GM18498 (cell line): ENCODE results near the gene KRT4.
"Not testable (repeated sequence)": the region's sequence is repeated elsewhere in the genome, so short reads cannot be mapped to it uniquely, and the experiment has no call there.

Experiments
- ATAC-seq: cut with Tn5 transposase; IDR thresholded peaks from one replicate; pipeline ENCODE4 v1.9.1; 2021; ENCODE audit warnings: mild to moderate bottlenecking, moderate library complexity; ENCODE audit not compliant: unreplicated experiment

KRT4 gene

GRCh38 chr12:52776435-52776834 is 37.5 kb downstream of the KRT4 start:
- ATAC-seq, result no peak

DNA sequence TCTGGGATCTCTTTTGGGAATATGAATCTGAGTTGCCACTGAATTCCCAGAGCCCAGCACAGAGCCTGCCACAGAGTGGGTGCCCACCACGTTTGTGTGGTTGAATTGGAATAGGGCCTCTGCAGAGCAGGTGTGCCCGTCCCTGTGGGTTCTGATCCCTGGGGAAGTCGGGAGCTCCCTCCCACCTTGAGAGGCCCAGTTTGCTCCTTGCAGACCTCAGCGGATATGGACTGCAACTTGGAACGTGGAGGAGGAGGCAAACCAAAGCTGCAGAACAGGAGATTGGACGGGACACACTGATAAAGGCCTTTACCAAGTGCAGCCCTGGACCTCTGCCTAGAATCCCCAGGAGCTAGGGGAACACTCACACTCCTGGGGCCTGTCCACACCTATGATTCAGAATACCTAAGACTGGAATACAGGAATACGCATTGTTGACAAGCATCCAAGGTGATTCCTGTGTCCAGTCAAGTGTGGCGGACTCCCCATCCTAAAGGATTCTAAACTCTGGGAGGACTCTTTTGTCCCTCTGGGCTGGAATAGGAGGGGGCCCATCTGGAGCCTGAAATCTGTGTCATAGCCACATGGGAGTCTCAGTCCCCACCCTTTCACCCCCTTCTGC is 39.2 kb downstream of the KRT4 start:
- no peak for ATAC-seq

- ATAC-seq, result no peak
These were observed 41.1 kb downstream of the KRT4 start for GRCh38 chr12:52772772-52773171.

DNA sequence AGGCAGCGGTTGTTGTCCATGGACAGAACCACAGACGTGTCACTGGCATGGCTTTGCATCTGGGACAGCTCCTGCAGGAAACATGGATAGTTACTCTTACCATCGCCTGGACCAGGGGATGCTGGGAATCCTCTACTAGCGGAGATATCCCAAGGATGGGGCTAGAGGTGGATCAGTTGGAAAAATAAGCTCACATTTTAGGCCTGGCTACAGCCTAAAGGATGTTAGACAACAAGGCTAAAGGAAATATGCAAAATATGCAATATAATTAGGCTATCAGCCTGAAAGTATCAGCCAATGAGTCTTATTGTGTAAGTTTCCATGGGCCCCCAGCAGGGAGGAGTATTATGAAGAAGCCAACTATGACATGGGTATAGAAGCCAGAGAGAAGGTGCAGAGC is 41.7 kb downstream of the KRT4 start:
- no peak for ATAC-seq

- ATAC-seq, result no peak
These were observed 42.4 kb downstream of the KRT4 start for GRCh38 chr12:52771505-52771904.

GRCh38 chr12:52771088-52771487 is 42.8 kb downstream of the KRT4 start:
- no peak for ATAC-seq

DNA sequence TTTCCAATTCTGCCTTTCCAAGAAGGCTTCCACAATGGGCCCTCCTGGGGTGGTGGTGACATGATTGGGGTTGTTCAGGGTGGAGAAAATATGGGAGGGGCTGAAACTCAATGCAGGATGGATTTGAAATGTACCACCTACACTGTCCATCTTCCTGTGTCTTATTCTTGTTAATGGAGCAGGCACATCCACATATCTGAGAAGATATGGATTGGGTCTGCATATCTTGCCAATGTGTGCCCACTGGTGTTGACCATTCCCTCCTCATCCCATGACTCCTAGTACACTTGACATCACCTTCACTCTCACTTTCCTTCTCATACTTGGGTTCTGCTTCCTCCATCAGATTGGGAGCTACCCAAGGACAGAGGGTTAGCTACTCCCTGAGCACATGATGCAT is 44.0 kb downstream of the KRT4 start:
- ATAC-seq, result no peak

DNA sequence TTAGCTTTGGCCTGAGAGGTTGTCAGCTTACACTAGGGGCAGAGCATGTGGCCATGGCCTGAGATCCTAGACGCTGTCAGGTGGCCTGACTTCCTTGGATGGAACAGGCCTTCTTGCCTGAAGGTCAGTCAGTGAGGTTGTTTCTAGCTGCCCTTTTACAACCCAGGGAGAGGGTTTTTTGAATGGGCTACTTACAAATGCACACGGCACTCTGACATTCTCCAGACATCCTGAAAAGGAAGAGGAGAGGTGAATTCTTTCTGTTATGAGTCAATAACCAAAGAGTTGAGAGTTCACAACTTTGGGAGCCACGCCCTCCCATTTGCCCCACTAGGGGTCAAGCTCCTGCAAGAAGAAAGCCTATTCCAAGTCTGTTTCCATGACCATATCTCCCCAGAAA is 44.6 kb downstream of the KRT4 start:
- ATAC-seq, result no peak

- no peak for ATAC-seq
These were observed 45.3 kb downstream of the KRT4 start for GRCh38 chr12:52768479-52769200.

DNA sequence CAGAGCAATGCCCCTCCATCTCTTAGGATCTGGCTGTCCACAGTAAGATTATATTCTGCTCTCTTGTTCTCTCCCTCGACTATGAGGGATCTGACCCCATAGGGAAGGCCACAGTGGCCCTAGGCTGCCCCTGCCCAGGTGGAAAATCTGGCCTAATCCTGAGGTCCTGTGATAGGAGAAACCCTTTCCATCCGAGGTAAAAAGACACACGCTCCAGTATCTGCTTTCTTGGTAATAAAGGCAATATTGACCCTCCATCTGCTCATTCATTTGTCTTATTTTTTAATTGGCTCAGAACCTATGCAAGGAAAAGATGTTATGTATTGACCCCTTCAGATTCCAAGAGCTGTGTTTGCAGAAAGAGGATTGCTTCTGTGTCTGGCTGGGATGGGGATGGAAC is 46.5 kb downstream of the KRT4 start:
- no peak for ATAC-seq

- no peak for ATAC-seq
These were observed 46.9 kb downstream of the KRT4 start for GRCh38 chr12:52767020-52767379.

DNA sequence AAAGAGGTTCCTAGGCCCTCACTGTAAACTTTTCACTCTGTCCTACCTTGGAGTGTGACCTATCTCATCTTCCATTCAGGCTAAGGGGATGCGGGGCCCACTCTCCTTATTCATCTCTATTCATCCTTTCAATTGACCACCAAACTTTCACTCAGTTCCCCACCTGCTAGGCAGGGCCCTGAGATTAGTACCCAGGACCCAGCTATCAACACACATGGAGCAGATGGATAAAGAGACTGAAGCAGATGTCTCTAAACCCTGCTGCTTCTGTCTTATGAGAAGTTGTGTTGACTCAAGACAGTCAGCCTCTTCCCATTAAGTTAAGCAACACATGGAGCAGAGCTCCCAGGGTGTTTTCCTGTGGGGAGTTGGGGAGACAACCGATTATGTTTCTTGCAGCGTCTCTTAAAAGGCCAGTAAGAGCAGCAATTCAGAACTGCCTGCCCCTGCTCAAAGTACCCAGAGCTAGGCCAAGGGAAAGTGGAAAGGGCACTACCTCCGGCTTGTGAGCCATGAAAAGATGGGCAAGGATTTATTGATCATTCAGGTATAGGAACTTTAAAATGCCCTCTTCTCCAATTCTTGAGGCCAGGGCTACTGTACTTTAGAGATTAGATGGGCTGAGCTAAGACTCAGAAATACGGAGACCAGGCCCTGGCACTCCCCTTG is 47.4 kb downstream of the KRT4 start:
- no peak for ATAC-seq

- no peak for ATAC-seq
These were observed 48.2 kb downstream of the KRT4 start for GRCh38 chr12:52765702-52766101.

GRCh38 chr12:52763991-52764390 is 49.9 kb downstream of the KRT4 start:
- no peak for ATAC-seq

GRCh38 chr12:52763036-52763659 is 50.8 kb downstream of the KRT4 start:
- ATAC-seq, result no peak

- no peak for ATAC-seq
These were observed 52.1 kb downstream of the KRT4 start for GRCh38 chr12:52761802-52762201.

GRCh38 chr12:52761218-52761617 is 52.7 kb downstream of the KRT4 start:
- ATAC-seq, result not testable (repeated sequence)

GRCh38 chr12:52760623-52761022 is 53.3 kb downstream of the KRT4 start:
- ATAC-seq, result no peak

DNA sequence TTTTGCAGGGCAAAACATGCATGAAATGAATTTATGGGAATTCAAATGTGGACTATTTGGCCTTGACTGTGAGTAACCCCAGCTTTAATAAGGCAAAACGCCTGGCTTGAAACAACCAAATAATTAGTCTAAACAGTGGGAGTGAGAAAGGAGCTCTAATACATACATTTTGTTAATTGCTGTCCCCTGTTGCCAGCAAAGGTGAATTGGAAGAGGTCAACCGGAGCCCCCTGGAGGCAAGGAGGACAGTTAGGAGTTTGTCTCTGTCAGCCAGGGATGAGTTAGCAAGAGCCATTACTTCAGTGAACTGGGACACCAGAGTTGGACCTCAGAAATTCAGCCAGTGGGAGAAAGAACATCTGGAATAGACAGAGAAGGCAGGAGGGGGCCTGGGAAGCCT is 54.2 kb downstream of the KRT4 start:
- no peak for ATAC-seq

- no peak for ATAC-seq
These were observed 54.7 kb downstream of the KRT4 start for GRCh38 chr12:52759218-52759617.

DNA sequence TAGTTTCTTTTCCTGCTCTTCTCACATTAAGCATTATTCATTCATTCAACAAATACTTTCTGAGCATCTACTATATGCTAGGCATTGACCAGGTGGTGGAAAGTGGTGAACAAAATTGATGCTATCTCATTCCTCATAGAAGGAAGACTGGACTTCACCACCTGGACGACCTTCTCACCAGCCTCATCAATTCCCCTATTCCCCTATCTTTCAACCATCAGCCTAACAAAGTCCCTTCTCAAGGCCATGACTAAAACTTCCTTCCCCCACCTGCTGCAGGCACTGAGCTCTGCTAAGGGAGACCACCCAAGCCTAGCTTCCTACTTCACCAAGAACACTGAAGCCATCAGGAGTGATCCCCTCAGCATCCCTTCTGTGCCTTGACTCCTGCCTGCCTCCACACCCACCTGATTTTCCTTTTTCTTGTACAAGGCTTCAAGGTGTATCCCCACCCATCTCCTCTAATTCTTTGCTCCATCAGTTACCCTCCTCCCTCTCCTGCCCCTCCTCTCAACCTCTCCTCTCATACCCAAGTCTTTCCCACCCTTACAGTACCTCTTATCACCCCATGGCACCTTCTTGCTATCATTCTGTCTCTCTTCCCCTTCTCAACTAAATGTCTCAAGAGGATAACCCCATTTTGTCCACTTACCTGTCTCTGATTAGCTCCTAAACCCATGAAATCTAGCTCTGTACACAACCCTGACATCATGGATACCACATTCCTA is 56.3 kb downstream of the KRT4 start:
- ATAC-seq, result no peak
